Activated CD4-positive, alpha-beta T cell treated with anti-CD3 and anti-CD28 coated beads, Interleukin-2, Interleukin-4, amounts not matched to agents 100 ng/mL and 50 ng/mL, durations not matched to agents 16 hours and 8 hours (primary cell): ENCODE results near the gene RHOXF2.
"Not testable (repeated sequence)": the region's sequence is repeated elsewhere in the genome, so short reads cannot be mapped to it uniquely, and the experiment has no call there.

ENCODE experiments used
- DNase-seq: peaks from one replicate; pipeline ENCODE4 v3.0.0-alpha.2; 2020; ENCODE audit warnings: low spot score

The RHOXF2 gene, protein sequence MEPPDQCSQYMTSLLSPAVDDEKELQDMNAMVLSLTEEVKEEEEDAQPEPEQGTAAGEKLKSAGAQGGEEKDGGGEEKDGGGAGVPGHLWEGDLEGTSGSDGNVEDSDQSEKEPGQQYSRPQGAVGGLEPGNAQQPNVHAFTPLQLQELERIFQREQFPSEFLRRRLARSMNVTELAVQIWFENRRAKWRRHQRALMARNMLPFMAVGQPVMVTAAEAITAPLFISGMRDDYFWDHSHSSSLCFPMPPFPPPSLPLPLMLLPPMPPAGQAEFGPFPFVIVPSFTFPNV

DNA sequence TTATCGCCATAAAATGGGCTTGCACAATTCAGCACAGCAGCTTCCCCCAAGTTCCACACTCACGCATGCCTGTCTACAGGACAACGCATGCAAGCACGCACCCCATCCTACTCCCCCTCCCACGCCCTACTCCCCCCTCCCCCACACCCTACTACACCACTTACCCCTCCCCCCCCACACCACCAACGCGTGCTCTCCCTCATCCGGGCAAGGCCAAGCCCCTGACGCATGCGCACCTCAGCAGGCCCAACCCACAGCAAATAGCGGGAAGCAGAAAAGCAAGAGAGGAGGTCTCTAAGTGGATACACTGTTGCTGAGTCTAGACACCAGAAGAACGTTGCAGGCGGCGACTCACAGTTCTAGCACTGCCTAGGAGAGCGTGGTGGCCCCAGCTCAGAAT lies at the start of gene RHOXF2:
Gene RHOXF2, plus strand, starts transcription at position 301 of the 400 bp plus-strand sequence. CDS start 138 bp downstream, outside the sequence.
- DNase-seq = not testable (repeated sequence)

DNA sequence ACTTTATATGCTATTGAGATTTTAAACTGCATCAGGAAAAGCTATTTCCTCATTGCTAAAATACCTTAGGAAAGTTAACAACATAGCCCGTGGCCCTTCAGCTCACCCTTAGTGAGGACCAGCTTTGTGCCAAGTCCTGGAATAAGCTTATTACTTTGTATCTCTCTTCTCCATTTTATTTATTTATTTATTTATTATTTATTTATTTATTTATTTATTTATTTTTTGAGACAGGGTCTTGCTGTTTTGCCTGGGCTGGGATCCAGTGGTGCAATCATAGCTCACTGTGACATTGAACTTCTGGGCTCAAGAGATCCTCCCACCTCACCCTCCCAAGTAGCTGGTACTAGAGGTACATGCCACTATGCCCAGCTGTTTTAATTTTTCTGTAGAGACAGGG lies 49.0 kb upstream of the RHOXF2 start:
- DNase-seq = no peak

DNA sequence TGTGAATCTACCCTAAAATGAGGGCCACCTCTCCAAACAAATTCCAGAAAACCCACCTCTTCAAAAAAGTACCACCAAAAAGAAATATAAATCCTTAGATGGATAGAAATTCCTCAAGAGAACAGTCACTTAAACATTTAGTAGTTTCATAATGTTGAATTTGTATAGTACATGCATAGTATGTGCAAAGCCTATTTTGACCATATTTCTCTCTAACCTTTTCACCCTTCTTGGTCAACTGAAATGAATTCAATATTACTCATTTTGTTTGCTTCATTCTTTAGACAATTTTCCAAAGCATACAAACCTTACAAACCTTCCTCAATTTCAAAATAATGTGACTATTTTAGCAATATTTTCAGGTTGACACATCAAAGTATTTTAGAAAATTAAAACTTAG lies 46.8 kb upstream of the RHOXF2 start:
- no peak for DNase-seq

DNA sequence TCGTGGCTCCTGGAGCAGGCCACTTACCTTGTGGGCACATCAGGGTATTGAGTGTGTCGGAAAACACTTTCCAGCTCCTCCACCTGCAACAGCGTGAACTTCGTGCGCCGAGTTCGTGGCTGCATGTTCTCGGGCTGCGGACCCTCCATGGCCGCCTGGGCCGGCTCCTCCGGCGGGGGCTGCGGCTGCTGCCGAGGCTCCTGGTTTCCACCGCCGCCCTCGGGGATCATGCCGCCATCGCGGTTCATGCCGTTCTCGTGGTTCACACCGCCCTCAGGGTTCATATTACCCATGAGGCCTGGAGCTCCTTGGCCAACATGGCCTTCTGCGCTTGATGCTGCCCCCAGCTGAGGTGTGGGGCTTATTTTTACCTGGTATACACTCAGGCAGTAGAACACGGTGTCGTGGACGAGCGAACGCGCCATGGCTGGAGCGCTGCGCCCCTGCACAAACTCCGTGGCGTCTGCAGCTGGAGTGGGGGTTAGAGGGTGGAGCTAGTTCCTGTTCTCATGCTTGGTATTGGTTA lies 42.9 kb upstream of the RHOXF2 start, which contains the start of gene RHOXF1:
Gene RHOXF1, minus strand, starts transcription at position 476 of the 526 bp plus-strand sequence. Its CDS starts 51 bp downstream, at position 425.
- no peak for DNase-seq

DNA sequence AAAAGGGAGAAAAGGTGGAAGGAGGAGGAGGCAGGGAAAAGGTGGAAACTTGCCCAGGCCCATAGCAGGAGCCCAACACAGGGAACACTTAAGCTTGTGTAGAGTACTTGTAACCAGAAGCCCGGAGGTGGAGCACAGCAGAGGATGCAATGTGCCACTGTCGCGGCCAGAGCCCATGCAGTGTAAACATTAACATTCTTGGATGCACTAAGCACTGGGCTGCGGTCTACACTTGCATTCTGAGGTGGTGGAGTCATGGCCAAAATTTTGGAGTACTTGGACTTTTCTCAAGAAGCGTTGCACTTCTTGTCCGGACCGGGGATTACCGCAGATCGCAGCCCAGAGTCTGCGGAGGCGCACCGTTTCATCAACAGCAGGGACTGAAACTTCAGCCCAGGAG lies 38.2 kb upstream of the RHOXF2 start:
- DNase-seq = no peak

DNA sequence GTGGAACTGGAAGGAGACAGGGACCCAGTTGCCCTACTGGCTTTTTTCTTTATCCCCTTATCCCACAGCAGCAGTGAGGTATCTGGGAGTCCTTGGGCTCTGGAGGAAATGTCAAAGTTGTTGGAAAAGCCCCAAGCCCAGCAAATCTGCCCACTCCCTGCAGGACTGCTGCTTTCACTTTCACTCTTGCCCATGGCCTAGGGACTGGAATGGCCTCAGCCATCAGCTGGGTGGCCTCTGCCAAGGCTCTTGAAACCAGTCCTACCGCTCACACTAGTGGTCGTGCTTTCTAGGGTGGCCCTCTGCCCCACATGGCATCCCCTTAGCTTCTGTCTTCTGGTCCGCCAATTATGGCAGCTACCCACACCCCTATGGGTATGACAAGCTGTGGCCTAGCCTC lies 33.0 kb upstream of the RHOXF2 start:
- no peak for DNase-seq

DNA sequence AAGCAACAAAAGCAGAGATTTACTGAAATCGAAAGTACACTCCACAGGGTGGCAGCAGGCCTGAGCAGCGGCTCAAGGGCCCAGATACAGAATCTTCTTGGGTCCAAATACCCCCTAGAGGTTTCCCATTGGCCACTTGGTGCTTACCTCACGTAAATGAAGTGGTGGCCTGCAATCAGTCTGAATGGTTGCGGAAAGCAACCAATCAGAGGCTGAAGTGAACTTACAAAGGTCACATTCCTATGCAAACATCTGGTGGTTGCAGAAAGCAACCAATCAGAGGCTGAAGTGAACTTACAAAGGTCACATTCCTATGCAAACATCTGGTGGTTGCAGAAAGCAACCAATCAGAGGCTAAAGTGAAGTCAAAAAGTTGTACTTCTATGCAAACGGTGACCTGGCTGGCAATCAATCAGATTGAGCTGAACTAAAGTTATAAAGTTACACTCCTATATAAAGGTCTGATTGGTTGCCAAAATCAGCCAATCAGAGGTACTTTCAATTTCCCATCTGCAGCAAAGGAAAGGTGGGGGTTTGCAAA lies 30.0 kb upstream of the RHOXF2 start:
- DNase-seq = not testable (repeated sequence)

DNA sequence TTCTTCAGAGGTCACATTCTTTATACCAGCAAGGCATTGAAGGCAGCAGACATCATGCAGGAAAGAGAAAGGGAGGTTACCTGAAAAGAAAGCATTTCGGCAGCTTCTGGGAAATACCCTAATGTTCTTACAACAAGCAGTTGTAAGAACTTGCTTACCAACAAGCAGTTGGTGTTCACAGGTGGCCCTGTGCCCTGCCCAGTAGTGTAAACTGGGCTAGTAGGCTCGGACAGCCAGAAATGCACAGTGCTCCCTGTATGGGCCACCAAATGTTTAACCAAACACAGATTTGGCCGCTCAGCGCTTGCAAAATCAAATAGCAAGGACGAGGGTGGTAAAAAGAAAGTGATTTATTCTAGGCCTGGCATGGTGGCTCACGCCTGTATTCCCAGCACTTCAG lies 22.3 kb upstream of the RHOXF2 start:
- no peak for DNase-seq

DNA sequence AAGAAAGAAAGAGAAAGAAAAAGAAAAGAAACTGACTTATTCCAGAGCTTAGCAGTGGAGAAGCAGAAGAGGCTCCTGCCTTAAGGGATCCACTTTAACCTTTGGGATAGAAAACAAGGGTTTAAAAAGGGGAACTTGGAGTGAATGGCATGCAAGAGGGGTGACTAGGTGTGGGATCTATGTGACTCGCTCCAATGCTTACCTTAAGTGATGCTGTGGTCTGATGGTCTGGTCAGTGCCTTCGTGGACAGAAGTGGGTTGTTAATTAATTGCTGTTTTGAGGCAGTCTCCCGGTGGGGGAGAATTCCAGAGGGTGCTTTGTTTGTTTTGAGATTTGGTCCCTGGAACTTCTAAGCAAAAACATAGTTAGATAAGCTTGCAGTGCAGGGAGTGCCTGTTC lies 21.6 kb upstream of the RHOXF2 start:
- no peak for DNase-seq

DNA sequence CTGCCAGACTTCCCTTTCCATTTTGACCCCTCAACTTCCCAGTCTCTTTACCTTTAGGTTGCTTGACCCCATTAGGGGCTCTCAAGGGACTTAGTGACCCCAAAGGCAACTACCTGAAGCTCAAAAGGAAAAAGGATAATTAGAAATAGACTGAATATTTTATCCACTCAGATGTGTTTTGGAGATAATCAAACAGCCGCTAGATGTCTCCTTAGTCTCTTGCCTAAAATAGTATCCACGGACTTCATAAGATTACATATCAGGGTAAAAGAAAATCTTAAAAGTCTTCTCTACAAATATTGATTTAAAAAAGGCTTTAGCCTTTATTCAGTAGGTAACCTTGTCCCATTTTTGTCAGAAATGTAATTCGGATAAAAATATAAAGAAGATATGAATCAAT lies 21.0 kb upstream of the RHOXF2 start:
- no peak for DNase-seq

DNA sequence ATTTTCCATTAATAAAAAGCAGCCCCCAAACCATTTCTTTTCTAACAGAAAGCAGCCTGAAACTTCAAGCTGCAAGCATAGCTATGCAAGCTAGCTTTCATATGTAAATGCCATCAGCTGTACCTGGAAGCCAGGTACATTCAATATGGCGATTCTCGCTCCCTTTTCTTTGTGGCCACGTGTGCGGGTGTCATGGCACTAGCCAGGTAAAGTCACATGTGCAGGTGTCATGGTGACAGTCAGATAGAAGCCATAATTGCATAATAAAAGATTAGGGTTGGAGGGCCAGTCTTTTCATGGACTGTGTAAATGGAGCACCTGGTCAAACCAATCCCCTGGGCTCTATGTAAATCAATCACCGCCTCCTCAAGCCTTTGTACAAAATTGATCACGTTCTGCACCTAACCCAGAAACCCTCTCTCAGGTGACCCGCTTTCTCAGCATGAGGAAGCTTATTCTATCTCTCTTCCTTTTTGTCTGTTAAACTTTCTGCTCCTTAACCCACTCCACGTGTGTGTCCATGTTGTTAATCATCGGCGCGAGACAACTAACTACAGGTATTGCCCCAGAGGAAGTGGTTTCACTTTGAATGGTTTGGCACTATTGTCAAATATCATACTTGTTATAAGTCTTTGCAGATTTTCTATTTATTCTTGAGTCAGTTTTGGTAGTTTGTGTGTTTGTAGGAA lies 18.0 kb upstream of the RHOXF2 start:
- DNase-seq = no peak

DNA sequence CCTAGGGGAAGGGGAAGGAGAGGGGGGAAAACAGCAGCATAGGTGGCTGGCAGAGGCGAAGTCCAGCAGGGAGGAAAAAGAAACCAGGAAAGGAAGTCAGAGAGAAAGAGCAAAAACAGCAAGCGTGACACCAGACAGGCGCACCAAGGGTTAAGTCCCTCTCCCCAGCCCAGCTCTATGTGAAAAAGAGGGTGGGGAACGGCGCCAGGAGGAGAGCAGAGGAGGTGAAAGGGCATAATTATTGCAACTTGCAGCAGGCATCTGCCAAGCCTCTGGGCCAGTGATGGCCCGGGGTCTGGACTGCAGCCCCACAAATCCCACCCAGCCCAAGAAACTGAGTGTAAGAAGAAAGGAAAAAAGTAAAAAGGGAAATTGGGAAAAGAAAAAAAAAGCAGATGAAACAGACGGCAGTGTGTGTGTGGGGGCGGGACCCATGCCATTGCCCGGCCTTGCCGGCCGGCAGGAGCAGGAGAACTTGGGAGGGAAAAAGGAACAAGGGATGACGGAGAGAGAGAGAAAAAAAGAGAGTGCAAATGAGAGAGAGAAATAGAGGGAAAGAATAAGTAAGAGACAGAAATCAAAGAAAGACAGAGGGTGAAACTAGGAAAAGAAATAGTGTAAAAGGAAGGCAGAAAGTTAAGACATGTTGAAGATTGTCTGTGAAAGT lies 14.1 kb upstream of the RHOXF2 start:
- no peak for DNase-seq

DNA sequence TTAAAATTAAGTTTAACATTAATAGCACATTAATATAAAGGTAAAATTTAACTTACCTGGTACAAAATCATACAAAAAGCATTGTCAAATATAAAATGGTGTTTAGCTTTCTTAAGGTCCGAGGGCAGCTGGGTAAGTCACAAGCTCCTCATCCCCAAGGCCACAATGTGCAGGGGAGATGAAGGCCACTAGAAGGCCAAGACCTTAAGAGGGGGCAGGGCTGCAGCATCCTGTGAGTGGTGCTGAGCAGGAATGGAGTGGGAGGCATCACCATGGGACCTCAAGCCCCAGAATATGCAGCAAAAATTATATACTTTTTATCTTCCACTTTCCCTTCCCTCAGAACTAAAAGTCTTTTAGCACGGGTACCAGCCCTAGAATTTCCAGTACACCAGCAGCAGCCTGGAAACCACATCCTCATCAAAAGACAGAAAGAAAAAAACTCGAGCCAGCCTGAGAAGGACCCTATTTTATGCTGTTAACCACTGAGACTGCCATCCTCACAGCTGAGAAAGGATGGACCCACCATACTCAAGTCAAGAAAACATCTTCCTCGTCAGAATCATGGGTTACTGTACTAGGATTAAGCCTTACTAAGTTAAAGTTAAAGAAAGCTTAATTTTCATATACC lies 13.0 kb upstream of the RHOXF2 start:
- no peak for DNase-seq

DNA sequence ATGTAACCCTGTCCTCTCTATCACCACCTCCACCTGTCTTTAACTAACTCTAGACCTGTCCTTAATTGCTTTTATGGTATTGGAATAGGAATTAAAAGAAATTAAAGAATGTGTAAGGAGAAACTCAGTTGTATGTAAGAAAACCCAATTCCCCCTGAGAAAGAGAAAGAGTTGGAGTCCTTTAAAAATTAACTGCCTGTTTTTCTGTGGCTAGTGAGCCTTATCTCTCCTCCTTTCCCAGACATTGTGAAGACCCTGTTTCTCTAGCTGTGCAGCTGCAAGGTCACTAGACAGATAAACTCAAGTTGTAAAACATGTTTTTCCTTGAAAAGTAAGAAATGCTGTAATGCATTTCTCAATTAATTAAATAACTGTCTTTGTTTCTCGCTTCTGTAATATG lies 12.1 kb upstream of the RHOXF2 start:
- not testable (repeated sequence) for DNase-seq

DNA sequence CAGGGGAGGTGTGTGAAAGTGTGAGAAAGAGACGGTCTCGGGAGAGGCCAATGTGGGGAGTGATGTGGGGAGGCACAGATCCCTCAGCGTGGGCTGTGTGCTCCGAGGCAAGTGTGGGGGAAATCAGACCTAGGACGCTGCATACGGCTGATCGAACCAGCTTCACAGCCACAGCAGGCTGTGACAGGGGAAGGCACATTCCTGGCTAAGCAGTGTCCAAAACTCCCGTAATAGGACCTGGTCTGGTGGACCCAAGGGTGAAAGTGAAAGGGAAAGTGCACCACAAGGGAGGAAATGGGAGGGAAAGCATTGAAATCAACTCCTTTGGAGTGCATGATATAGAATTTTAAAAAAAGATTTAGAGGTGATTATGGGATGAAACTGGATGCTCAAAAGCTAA lies 10.9 kb upstream of the RHOXF2 start:
- no peak for DNase-seq

DNA sequence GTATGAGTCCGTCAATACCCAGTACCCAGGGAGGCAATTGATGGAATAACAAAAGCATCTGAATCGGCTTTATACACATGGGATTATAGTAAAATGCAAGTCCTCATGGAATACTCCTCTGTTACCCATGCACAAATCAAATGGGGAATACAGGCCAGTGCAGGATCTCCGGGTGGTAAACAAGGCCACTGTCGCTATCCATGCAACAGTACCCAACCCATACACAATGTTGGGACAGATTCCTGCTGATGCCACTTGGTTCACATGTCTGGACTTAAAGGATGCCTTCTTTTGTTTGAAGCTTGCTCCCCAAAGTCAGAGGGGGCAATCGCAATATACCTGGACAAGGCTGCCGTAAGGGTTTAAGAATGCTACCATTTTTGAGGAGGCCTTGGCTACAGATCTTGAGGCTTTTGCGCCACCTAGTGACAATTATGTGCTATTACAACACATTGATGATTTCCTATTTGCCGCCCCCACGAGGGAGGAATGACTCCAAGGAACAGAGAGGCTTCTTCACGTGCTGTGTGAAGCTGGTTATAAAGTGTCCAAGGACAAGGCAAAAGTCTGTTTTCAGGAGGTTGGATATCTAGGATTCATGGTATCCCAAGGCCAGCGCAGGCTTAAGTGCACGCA lies 8.2 kb upstream of the RHOXF2 start:
- not testable (repeated sequence) for DNase-seq

DNA sequence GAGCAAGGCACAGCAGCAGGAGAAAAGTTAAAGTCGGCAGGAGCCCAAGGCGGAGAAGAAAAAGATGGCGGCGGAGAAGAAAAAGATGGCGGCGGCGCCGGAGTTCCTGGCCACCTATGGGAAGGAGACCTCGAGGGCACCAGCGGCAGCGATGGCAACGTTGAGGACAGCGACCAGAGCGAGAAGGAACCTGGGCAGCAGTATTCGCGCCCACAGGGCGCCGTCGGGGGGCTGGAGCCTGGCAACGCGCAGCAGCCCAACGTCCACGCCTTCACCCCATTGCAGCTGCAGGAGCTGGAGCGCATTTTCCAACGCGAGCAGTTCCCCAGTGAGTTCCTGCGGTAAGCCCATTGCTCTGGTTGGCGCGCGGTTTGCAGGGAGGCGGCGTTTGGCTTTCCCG lies 673 bp downstream of the RHOXF2 start:
- not testable (repeated sequence) for DNase-seq

DNA sequence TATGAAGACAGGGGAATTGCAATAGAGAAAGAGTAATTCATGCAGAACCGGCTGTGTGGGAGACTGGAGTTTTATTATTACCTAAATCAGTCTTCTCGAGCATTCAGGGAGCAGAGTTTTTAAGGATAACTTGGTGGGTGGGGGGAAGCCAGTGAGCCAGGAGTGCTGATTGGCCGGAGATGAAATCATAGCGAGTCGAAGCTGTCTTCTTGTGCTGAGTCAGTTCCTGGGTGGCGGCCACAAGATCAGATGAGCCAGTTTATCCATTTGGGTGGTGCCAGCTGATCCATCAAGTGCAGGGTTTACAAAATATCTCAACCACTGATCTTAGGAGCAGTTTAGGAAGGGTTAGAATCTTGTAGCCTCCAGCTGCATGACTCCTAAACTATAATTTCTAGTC lies 34.8 kb downstream of the RHOXF2 start:
- not testable (repeated sequence) for DNase-seq

DNA sequence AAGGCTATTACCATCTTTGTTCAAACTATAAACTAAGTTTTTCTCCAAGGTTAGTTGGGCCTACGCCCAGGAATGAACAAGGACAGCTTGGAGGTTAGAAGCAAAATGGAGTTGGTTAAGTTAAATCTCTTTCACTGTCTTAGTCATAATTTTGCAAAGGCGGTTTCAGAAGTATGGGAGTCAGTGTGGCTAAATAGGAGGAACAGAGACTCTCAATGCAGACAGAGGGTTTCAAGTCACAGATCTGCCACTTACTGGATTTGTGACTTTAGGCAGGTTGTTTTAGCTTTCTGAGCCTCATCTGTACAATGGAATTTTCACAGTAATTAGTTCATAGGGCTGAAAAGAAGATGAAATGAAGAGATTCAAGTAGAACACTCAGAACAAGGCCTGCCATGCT lies 35.3 kb downstream of the RHOXF2 start:
- not testable (repeated sequence) for DNase-seq

DNA sequence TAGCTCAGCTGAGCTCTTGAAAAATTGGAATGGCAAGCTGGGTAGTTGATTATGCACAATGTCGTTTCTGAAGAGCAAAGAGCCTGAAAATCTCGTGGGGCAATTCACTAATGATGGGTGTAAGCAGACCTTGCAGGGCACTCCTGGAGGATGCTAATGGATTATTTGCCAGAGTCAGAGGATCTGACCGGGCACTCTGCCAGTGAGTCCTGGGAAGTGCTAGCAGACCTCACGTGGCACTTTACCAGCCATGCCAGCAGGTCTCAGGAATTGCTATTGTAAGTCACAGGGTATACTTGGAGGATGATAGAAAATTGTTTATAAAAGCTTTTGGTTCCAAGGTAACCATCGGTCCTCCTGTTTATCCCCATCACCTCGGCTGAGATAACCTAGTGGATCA lies 37.4 kb downstream of the RHOXF2 start:
- not testable (repeated sequence) for DNase-seq

DNA sequence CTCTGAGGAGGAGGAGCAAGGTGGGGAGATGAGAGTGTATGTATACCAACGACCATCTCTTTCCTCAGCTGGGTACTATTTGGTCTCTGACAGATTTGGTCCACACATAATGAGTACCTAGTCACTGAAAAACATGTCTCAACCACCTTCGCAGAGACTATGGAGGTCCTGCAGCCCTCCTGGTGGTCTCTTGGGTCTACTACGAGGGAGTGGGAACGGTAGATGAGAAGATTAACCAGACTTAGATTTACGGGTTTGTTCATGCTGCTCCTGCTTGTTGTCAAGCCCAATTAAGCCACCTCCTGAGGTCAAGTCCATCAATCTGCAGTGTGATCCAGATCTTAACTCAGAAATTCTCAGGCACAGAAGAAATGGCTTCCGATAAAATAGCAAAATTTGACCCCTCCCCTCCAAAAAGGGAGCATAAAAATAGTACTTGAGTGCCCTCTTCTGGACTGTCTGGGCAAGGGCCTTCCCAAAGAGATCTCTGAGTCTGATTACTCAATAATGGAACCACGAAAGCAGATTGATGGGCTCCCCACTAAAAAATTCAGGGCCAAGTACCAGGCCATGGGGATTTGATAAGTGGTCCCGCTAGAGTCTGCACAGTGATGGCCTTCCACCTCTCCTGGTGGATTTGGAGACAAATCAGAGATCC lies 38.3 kb downstream of the RHOXF2 start:
- not testable (repeated sequence) for DNase-seq
